ENCODE measurements around the gene SEMA4C.
A peak's percentile ranks its signal among the peaks of the same experiment; 100 is the strongest.

Gene SEMA4C

GRCh38 chr2:96839875-96840850 lies 29.7 kb downstream of the SEMA4C start:
- H2AFZ ChIP-seq (ENCODE audit: low read length): no peak overlapping the region
- no peak overlapping the region for H4K91ac ChIP-seq (ENCODE audit: low read depth, low read length, poor library complexity)
- H3K79me1 ChIP-seq (ENCODE audit: low read depth, low read length): peaks cover 2% of the 10 kb centered on the region
- peak overlapping the region; percentile 47 for H3K14ac ChIP-seq (ENCODE audit: low read length)
- H3K4me2 ChIP-seq (ENCODE audit: insufficient read depth, low read length, poor library complexity, severe bottlenecking): no peak overlapping the region
- peak overlapping the region; percentile 52 for H3K18ac ChIP-seq (ENCODE audit: low read length)
- no peak overlapping the region for H3K27ac ChIP-seq (replicated peaks; ENCODE audit: low read length)
- no peaks in the 10 kb centered on the region for H3K4me1 ChIP-seq (ENCODE audit: control insufficient read depth in 2 of 2, insufficient read depth in 1 of 2, low read depth in 1 of 2, low read length in 2 of 2)
- no peak overlapping the region for H3K4ac ChIP-seq (ENCODE audit: low read length)
- H2BK120ac ChIP-seq (ENCODE audit: low read depth, low read length): no peak overlapping the region
- peak overlapping the region in 1 of 2 donors; percentile 25 for H3K4me3 ChIP-seq (ENCODE audit: low read length in 2 of 2)
- no CpG with 5 or more reads among the region's 37 CpGs for WGBS, 2 donors (ENCODE audit: extremely low coverage in 2 of 2, insufficient read length in 2 of 2, insufficient replicate concordance in 1 of 2)
- H2AK5ac ChIP-seq (ENCODE audit: low read depth, low read length): peak overlapping the region; percentile 44
- H3K23ac ChIP-seq (ENCODE audit: low read depth, low read length, poor library complexity): peak overlapping the region; percentile 75
- no peaks in the 10 kb centered on the region for H3K27me3 ChIP-seq (ENCODE audit: control insufficient read depth in 3 of 3, insufficient read depth in 3 of 3, low read depth in 1 of 3, low read length in 3 of 3)
- H2BK12ac ChIP-seq (ENCODE audit: low read length): no peak overlapping the region
- H2BK5ac ChIP-seq (ENCODE audit: low read length): peak overlapping the region; percentile 79
- no peak overlapping the region for H2BK15ac ChIP-seq (ENCODE audit: low read length)
- H3K9me3 ChIP-seq (replicated peaks in 1 of 2; ENCODE audit: control insufficient read depth in 2 of 2, insufficient read depth in 1 of 2, low read depth in 1 of 2, low read length in 2 of 2): no peaks in the 10 kb centered on the region
- peaks cover 10 to 49% of the 10 kb centered on the region in 2 donors for H3K36me3 ChIP-seq (replicated peaks in 1 of 2; ENCODE audit: control insufficient read depth in 2 of 2, insufficient read depth in 2 of 2, low read length in 2 of 2)
- no peak for DNase-seq (ENCODE audit: low spot score)
- H3K9ac ChIP-seq (ENCODE audit: low read depth, low read length, poor library complexity): peak overlapping the region; percentile 55
- no peak overlapping the region for H4K8ac ChIP-seq (ENCODE audit: low read depth, low read length)

- no peak overlapping the region for H2BK12ac ChIP-seq (ENCODE audit: low read length)
- H3K4me1 ChIP-seq (ENCODE audit: control insufficient read depth in 2 of 2, insufficient read depth in 1 of 2, low read depth in 1 of 2, low read length in 2 of 2): no peaks in the 10 kb centered on the region
- no peak overlapping the region for H4K8ac ChIP-seq (ENCODE audit: low read depth, low read length)
- H2BK120ac ChIP-seq (ENCODE audit: low read depth, low read length): no peak overlapping the region
- peak overlapping the region; percentile 75 for H3K23ac ChIP-seq (ENCODE audit: low read depth, low read length, poor library complexity)
- H3K27me3 ChIP-seq (ENCODE audit: control insufficient read depth in 3 of 3, insufficient read depth in 3 of 3, low read depth in 1 of 3, low read length in 3 of 3): no peaks in the 10 kb centered on the region
- peak overlapping the region; percentile 84 for H3K18ac ChIP-seq (ENCODE audit: low read length)
- peak overlapping the region; percentile 79 for H2BK5ac ChIP-seq (ENCODE audit: low read length)
- no peak overlapping the region for H3K4me3 ChIP-seq (ENCODE audit: low read length in 2 of 2)
- no CpG with 5 or more reads among the region's 42 CpGs for WGBS, 2 donors (ENCODE audit: extremely low coverage in 2 of 2, insufficient read length in 2 of 2, insufficient replicate concordance in 1 of 2)
- H2AK5ac ChIP-seq (ENCODE audit: low read depth, low read length): peak overlapping the region; percentile 44
- no peak overlapping the region for H3K4me2 ChIP-seq (ENCODE audit: insufficient read depth, low read length, poor library complexity, severe bottlenecking)
- no peak overlapping the region for H4K91ac ChIP-seq (ENCODE audit: low read depth, low read length, poor library complexity)
- H3K14ac ChIP-seq (ENCODE audit: low read length): peak overlapping the region; percentile 47
- peaks cover 12 to 57% of the 10 kb centered on the region in 2 donors for H3K36me3 ChIP-seq (replicated peaks in 1 of 2; ENCODE audit: control insufficient read depth in 2 of 2, insufficient read depth in 2 of 2, low read length in 2 of 2)
- no peak overlapping the region for H3K4ac ChIP-seq (ENCODE audit: low read length)
- H3K9me3 ChIP-seq (replicated peaks in 1 of 2; ENCODE audit: control insufficient read depth in 2 of 2, insufficient read depth in 1 of 2, low read depth in 1 of 2, low read length in 2 of 2): no peaks in the 10 kb centered on the region
- DNase-seq (ENCODE audit: low spot score): no peak
- peak overlapping the region; percentile 33 for H3K9ac ChIP-seq (ENCODE audit: low read depth, low read length, poor library complexity)
- no peak overlapping the region for H3K27ac ChIP-seq (replicated peaks; ENCODE audit: low read length)
- peaks cover 2% of the 10 kb centered on the region for H3K79me1 ChIP-seq (ENCODE audit: low read depth, low read length)
- no peak overlapping the region for H2BK15ac ChIP-seq (ENCODE audit: low read length)
- H2AFZ ChIP-seq (ENCODE audit: low read length): no peak overlapping the region
Measured at GRCh38 chr2:96839293-96839874, 30.5 kb downstream of the SEMA4C start.

- Histone ChIP-seq H3K79me1 (ENCODE audit: low read depth, low read length) (peaks cover 2% of the 10 kb centered on the region), H3K4me3 (ENCODE audit: low read length in 2 of 2) (no peak overlapping the region), H3K27ac (replicated peaks; ENCODE audit: low read length) (no peak overlapping the region), H3K18ac (ENCODE audit: low read length) (peak overlapping the region; percentile 84), H3K23ac (ENCODE audit: low read depth, low read length, poor library complexity) (peak overlapping the region; percentile 75), H2BK15ac (ENCODE audit: low read length) (no peak overlapping the region), H3K9me3 (replicated peaks in 1 of 2; ENCODE audit: control insufficient read depth in 2 of 2, insufficient read depth in 1 of 2, low read depth in 1 of 2, low read length in 2 of 2) (no peaks in the 10 kb centered on the region), H3K4me2 (ENCODE audit: insufficient read depth, low read length, poor library complexity, severe bottlenecking) (no peak overlapping the region), H2BK12ac (ENCODE audit: low read length) (no peak overlapping the region), H3K36me3 (replicated peaks in 1 of 2; ENCODE audit: control insufficient read depth in 2 of 2, insufficient read depth in 2 of 2, low read length in 2 of 2) (peaks cover 12 to 64% of the 10 kb centered on the region in 2 donors), H3K27me3 (ENCODE audit: control insufficient read depth in 3 of 3, insufficient read depth in 3 of 3, low read depth in 1 of 3, low read length in 3 of 3) (no peaks in the 10 kb centered on the region), H4K8ac (ENCODE audit: low read depth, low read length) (peak overlapping the region; percentile 24), H4K91ac (ENCODE audit: low read depth, low read length, poor library complexity) (no peak overlapping the region), H3K4ac (ENCODE audit: low read length) (no peak overlapping the region), H2BK5ac (ENCODE audit: low read length) (peak overlapping the region; percentile 32), H3K4me1 (ENCODE audit: control insufficient read depth in 2 of 2, insufficient read depth in 1 of 2, low read depth in 1 of 2, low read length in 2 of 2) (no peaks in the 10 kb centered on the region), H2AK5ac (ENCODE audit: low read depth, low read length) (no peak overlapping the region), H2BK120ac (ENCODE audit: low read depth, low read length) (no peak overlapping the region), H3K9ac (ENCODE audit: low read depth, low read length, poor library complexity) (no peak overlapping the region), H3K14ac (ENCODE audit: low read length) (no peak overlapping the region), H2AFZ (ENCODE audit: low read length) (no peak overlapping the region)
- WGBS, 2 donors (ENCODE audit: extremely low coverage in 2 of 2, insufficient read length in 2 of 2, insufficient replicate concordance in 1 of 2): no CpG with 5 or more reads among the region's 23 CpGs
- DNase-seq (ENCODE audit: low spot score): no peak
Measured at GRCh38 chr2:96838345-96839292, 31.3 kb downstream of the SEMA4C start.
